22Rv1 (cell line): Measurements from ENCODE around the gene TAP2.

Experiments used
- H3K27ac ChIP-seq: fragments of 450-650 bp; 2 replicates; pipeline ENCODE4 v1.5.1; 2017
- ZFX ChIP-seq: fragments of 450-650 bp; IDR thresholded peaks from 2 replicates; pipeline ENCODE4 v1.6.1; 2017; ENCODE audit warnings: antibody characterized with exemption, borderline replicate concordance
- TF ChIP-seq, protein P1 (sequence below): fragments of 450-650 bp; IDR thresholded peaks from 2 replicates; pipeline ENCODE4 v1.5.1; 2017; ENCODE audit warnings: mild to moderate bottlenecking

The TAP2 gene

DNA sequence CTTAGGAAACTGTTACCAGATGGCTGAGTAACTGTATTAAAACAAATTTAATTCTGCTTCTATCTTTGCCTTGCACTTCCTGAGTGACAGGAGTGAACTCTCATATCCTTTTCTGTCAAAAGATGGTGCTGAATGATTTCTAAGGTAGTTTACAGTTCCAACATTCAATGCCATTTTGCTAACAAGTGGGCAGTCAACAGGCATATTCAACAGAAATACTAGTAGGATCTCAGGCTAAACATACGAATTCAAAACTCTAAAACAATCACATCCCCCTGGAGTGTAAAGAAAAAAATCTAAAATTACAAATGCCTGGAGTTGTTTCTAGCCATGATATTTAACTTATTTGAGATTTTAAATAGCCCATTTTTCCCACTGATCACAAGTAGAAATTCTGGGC, 22.1 kb upstream of the TAP2 start:
- TF ChIP-seq, protein P1, sequence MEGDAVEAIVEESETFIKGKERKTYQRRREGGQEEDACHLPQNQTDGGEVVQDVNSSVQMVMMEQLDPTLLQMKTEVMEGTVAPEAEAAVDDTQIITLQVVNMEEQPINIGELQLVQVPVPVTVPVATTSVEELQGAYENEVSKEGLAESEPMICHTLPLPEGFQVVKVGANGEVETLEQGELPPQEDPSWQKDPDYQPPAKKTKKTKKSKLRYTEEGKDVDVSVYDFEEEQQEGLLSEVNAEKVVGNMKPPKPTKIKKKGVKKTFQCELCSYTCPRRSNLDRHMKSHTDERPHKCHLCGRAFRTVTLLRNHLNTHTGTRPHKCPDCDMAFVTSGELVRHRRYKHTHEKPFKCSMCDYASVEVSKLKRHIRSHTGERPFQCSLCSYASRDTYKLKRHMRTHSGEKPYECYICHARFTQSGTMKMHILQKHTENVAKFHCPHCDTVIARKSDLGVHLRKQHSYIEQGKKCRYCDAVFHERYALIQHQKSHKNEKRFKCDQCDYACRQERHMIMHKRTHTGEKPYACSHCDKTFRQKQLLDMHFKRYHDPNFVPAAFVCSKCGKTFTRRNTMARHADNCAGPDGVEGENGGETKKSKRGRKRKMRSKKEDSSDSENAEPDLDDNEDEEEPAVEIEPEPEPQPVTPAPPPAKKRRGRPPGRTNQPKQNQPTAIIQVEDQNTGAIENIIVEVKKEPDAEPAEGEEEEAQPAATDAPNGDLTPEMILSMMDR, result no peak
- no peak for TF ChIP-seq ZFX
- no peak overlapping the region for H3K27ac ChIP-seq

DNA sequence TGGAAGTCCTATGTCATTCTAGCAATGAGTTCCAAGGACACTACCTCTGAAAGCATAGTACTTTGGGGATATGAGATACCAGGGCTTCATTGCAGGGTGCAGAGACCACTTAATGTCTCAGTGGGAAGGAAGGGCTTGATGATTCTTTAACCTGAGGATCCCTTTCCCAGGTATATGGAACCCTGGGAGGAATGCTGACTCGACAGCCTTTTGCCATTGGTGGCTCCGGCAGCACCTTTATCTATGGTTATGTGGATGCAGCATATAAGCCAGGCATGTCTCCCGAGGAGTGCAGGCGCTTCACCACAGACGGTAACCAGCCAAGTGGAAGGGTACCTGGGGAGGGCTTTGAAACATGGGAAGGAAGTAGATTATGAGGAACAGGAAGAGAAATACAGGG, 19.7 kb upstream of the TAP2 start:
- no peak overlapping the region for H3K27ac ChIP-seq
- TF ChIP-seq, protein P1, result no peak
- no peak for TF ChIP-seq ZFX

DNA sequence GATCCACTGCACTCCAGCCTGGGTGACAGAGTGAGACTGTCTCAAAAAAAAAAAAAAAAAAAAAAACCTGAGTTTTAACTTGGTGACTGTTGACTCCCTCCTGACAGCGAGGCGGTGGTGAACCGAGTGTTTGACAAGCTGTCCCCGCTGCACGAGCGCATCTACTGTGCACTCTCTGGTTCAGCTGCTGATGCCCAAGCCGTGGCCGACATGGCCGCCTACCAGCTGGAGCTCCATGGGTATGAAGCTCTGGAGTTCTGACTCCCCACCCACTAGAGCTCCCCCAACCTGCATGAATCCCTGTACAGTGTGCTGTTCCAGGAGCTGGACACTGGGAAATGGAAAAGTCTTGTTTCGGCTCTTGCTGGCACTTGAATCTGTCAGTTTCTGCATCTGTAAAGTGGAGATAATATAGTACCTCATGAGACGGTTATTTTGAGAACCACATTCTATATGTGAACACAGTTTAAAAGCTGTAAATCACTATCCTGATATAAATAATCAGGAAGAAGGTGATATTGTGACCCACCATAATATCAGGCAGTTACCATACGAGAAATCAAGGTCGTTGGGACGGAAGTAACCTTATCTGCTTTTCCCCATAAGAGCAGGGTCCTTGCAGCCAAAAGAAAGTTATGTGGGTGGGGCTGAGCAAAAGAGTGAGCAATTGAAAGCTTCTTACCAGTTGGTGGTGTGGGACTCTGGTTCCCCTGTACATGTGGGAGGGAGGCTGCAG, 18.8 kb upstream of the TAP2 start:
- TF ChIP-seq, protein P1, result no peak
- TF ChIP-seq ZFX, result no peak
- H3K27ac ChIP-seq, result no peak overlapping the region

DNA sequence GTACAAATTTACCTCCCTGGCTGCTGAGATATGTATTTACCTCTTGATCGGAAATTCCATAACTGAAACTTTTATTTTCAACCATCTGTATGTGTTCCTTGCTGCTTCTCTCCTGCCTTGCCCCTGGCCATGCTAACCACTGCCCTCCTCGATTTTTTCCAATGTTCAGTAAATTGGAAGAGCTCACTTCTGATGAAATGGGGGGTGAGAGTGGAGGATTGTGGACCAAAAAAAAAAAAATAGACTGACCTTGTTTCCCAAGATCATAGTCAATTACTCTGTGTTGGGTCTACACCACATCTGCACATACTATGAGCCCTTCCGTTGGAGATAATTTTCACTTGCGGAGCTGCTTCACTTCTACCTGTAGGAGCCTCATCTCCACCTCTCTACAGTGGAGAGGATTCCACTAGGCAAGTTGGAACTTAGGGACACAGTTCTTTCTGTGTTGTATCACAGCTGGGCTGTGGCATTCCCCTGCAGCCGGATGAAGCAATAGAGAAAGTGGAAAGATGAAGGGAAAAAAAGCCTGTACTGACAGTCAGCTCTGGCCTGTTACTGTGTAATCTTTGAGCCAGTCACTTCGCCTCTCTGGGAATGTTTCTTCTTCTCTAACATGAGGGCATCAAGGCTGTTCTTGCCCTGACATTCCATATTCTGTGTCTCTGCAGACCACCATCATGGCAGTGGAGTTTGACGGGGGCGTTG, 17.1 kb upstream of the TAP2 start:
- TF ChIP-seq ZFX, result no peak
- TF ChIP-seq, protein P1, result no peak
- H3K27ac ChIP-seq, result no peak overlapping the region

DNA sequence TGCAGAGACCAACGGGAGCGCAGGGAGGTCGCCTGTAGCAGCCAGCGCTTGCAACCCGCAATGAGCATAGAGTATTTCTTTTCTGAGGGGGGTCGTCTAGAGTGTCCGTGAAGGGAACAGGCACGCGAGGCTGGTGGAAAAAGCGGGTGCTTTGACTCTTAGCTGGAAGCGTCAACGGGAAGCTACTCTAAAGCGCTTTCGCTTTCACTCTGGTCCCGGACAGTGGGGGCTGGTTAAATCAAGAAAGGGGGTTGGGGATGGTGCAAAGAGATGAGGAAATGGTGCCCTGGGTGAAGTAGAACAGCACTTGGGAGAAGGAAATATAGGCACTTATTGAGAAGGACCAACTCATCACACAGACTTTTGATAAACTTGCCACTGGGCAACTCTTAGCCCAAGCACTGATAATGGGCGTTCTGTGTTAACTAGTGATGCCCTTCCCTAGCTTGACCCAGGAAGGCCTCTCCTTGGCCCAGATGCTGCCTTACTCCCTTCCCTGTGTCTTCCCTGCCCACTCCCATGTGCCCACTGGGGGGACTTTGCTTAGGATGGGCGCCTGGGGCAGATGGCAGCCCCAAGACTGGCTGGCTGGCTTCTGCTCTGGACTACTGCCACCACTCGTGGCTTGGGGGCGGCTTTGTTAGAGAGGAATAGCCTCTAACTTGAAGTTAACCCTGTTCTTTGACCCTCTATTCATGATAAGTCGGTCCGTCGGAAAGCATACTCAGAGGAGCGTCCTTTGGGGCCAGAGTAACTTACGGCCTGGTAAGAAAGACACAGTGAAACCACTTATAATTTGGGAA, 16.0 kb upstream of the TAP2 start:
- no peak for TF ChIP-seq ZFX
- TF ChIP-seq, protein P1, result no peak
- H3K27ac ChIP-seq, result peak overlapping the region; percentile 77; the same call in 1 of the 2 replicates

DNA sequence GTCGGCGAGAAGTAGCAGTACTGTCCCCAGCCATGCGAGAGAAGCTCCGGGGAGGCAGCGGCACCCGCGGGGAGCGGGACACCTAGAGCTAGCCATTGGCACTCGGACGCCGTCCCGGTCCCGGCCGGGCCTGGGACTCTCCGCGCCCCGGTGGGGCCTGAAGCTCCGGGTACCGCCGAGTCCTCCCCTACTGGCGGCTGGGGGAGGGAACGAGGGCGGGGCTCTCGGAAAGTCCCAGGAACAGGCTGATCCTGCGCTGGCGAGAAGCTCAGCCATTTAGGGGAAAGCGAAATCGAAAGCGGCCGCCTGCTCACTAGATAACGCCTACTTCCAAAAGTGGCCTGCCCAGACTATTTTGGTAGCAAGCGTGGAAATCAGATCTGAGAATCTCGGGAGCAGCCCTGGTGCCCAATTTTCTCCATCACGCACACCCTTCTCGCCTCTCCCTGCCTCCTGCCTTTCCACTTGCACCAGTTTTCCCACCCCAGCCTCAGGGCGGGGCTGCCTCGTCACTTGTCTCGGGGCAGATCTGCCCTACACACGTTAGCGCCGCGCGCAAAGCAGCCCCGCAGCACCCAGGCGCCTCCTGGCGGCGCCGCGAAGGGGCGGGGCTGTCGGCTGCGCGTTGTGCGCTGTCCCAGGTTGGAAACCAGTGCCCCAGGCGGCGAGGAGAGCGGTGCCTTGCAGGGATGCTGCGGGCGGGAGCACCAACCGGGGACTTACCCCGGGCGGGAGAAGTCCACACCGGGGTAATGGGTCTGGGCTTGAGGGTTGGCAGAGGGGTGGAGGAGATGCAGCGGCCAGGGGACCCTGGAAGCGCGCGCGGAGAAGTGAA, 15.2 kb upstream of the TAP2 start, which contains the start of the genes PSMB9 and TAP1:
Gene PSMB9 (plus strand): TSS at position 652 of the 835 bp plus-strand sequence. CDS start 38 bp downstream, at position 690.
Gene TAP1 (minus strand): TSS at position 164 of the 835 bp plus-strand sequence. CDS start 68 bp downstream, at position 96.
- TF ChIP-seq ZFX, result no peak
- TF ChIP-seq, protein P1, result peak; percentile 87
- peak within 1 kb of the TSS; percentile 77 for H3K27ac ChIP-seq
